DOHH2 (cell line): Measurements from ENCODE around the gene ARHGAP24.

Experiments used
- H3F3A ChIP-seq: fragments of 200-600 bp; sonication (generic), shearing (Covaris generic); 2 replicates; pipeline ENCODE4 v1.6.0; 2016; ENCODE audit warnings: antibody characterized with exemption, mild to moderate bottlenecking; ENCODE audit not compliant: control insufficient read depth, insufficient read depth
- H3K27ac ChIP-seq: fragments of 200-600 bp; sonication (generic); 2 replicates; pipeline ENCODE4 v1.5.1; 2014; ENCODE audit warnings: low read depth, mild to moderate bottlenecking, low read length, moderate library complexity
- H3K27me3 ChIP-seq: fragments of 200-600 bp; sonication (generic); 2 replicates; pipeline ENCODE4 v1.6.1; 2014; ENCODE audit warnings: mild to moderate bottlenecking, low read length, mixed read lengths; ENCODE audit not compliant: control insufficient read depth
- H3K36me3 ChIP-seq: fragments of 200-600 bp; sonication (generic); 2 replicates; pipeline ENCODE4 v1.6.1; 2014; ENCODE audit warnings: mild to moderate bottlenecking, low read length, moderate library complexity, mixed read lengths; ENCODE audit not compliant: control insufficient read depth
- H3K4me1 ChIP-seq: fragments of 200-600 bp; sonication (generic); 2 replicates; pipeline ENCODE4 v1.6.1; 2014; ENCODE audit warnings: mild to moderate bottlenecking, low read length, mixed read lengths; ENCODE audit not compliant: control insufficient read depth
- H3K4me2 ChIP-seq: fragments of 200-600 bp; sonication (generic); 2 replicates; pipeline ENCODE4 v1.6.0; 2014; ENCODE audit warnings: mild to moderate bottlenecking, low read length, moderate library complexity
- H3K4me3 ChIP-seq: fragments of 200-600 bp; sonication (generic); 2 replicates; pipeline ENCODE4 v1.5.1; 2014; ENCODE audit warnings: mild to moderate bottlenecking, low read length, mixed read lengths
- H3K79me2 ChIP-seq: fragments of 200-600 bp; sonication (generic); 2 replicates; pipeline ENCODE4 v1.6.1; 2014; ENCODE audit warnings: mild to moderate bottlenecking, low read length, mixed read lengths; ENCODE audit not compliant: control insufficient read depth
- H3K9me2 ChIP-seq: fragments of 200-600 bp; sonication (generic); replicated peaks from 2 replicates; pipeline ENCODE4 v1.6.1; 2014; ENCODE audit warnings: mild to moderate bottlenecking, low read length, mixed read lengths; ENCODE audit not compliant: control insufficient read depth
- H3K9me3 ChIP-seq: fragments of 200-600 bp; sonication (generic); 2 replicates; pipeline ENCODE4 v1.6.1; 2014; ENCODE audit warnings: antibody characterized with exemption, low read length, mixed read lengths; ENCODE audit not compliant: control insufficient read depth, insufficient read depth
- H4K20me1 ChIP-seq: fragments of 200-600 bp; sonication (generic); 2 replicates; pipeline ENCODE4 v1.6.0; 2014; ENCODE audit warnings: low read depth, mild to moderate bottlenecking, antibody characterized with exemption, low read length, moderate library complexity; ENCODE audit not compliant: control insufficient read depth, insufficient read depth
- CTCF ChIP-seq: fragments of 200-600 bp; sonication (generic); IDR thresholded peaks from one replicate; pipeline ENCODE4 v1.5.1; 2014; ENCODE audit warnings: antibody characterized with exemption, mild to moderate bottlenecking, low read depth, low read length; ENCODE audit not compliant: poor library complexity, severe bottlenecking
- EZH2phosphoT487 ChIP-seq: fragments of 200-600 bp; sonication (generic); IDR thresholded peaks from 2 replicates; pipeline ENCODE4 v1.6.1; 2017; ENCODE audit warnings: borderline replicate concordance, mild to moderate bottlenecking, antibody characterized with exemption, low read length, moderate library complexity, mixed read lengths

ARHGAP24 gene

GRCh38 chr4:85682391-85682790, 207.4 kb downstream of the ARHGAP24 start:
- Histone ChIP-seq H3K9me2 (no peaks in the 10 kb centered on the region), H3K9me3 (peaks cover 13% of the 10 kb centered on the region), H4K20me1 (no peaks in the 10 kb centered on the region), H3K36me3 (peaks cover 3% of the 10 kb centered on the region; the same call in 1 of the 2 replicates), H3K4me3 (no peak overlapping the region), H3K79me2 (no peaks in the 10 kb centered on the region), H3F3A (0 out of 2 replicates have a peak, but pooled peaks cover 2% of the 10 kb centered on the region), H3K27ac (no peak overlapping the region), H3K4me2 (no peak overlapping the region), H3K27me3 (no peaks in the 10 kb centered on the region), H3K4me1 (peaks cover 27% of the 10 kb centered on the region)
- no peak for TF ChIP-seq EZH2phosphoT487
- no peak for TF ChIP-seq CTCF

GRCh38 chr4:85684676-85685075, 209.7 kb downstream of the ARHGAP24 start:
- Histone ChIP-seq H3K9me3 (no peaks in the 10 kb centered on the region), H3K36me3 (no peaks in the 10 kb centered on the region; the same call in 1 of the 2 replicates), H3K27me3 (no peaks in the 10 kb centered on the region), H3K79me2 (no peaks in the 10 kb centered on the region), H3K9me2 (no peaks in the 10 kb centered on the region), H3F3A (0 out of 2 replicates have a peak, but pooled peaks cover 2% of the 10 kb centered on the region), H3K4me3 (no peak overlapping the region), H3K27ac (no peak overlapping the region), H3K4me2 (no peak overlapping the region), H3K4me1 (peaks cover 27% of the 10 kb centered on the region), H4K20me1 (no peaks in the 10 kb centered on the region)
- TF ChIP-seq EZH2phosphoT487 (no peak), CTCF (no peak)

- no peaks in the 10 kb centered on the region for H3K9me3 ChIP-seq
- no peaks in the 10 kb centered on the region for H3K9me2 ChIP-seq
- peaks cover 10% of the 10 kb centered on the region for H3K4me1 ChIP-seq
- no peaks in the 10 kb centered on the region for H3K36me3 ChIP-seq
- no peaks in the 10 kb centered on the region for H4K20me1 ChIP-seq
- 0 out of 2 replicates have a peak, but pooled peaks cover 2% of the 10 kb centered on the region for H3F3A ChIP-seq
- no peaks in the 10 kb centered on the region for H3K27me3 ChIP-seq
- H3K4me3 ChIP-seq = no peak overlapping the region
- TF ChIP-seq CTCF = no peak
- TF ChIP-seq EZH2phosphoT487 = no peak
- no peaks in the 10 kb centered on the region for H3K79me2 ChIP-seq
- H3K4me2 ChIP-seq = no peak overlapping the region
- H3K27ac ChIP-seq = no peak overlapping the region
Observed at GRCh38 chr4:85686398-85686797, 211.4 kb downstream of the ARHGAP24 start.
